ENCODE measurements around the gene LOX. TPM values are rescaled to one million over a fixed set of nuclear protein-coding genes. Genes with fewer than 3 reads are reported as not detected.

The LOX gene
- total RNA-seq, 6 experiments from 2014 or later = 0.97 to 11.8 (median 2.2) TPM

DNA sequence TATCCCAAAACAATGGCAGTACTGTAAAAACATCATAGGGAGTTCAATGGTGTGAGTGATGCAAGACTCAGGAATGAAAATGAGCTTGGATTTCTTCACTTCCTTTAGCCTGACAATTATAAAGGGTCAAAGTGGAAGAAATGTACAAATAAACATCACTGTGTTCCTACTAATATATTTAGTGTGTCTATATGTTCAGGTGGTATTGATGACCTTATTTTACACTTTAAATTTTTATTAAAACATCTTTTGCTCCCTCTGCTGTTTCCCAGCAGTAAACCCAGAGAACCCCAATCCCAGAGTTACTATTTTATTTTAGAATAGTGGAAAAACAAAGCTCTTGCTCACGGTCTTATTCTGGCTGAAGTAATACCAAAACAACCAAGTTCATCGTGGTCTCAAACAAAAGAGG, 2.0 kb downstream of the LOX start:
- Histone ChIP-seq H3K27ac (no peak overlapping the region), H3K4me3 (no peak overlapping the region), H3K36me3 (no peaks in the 10 kb centered on the region), H3K27me3 (peaks cover 0 to 6% of the 10 kb centered on the region in 2 donors), H3K4me1 (peaks cover 0 to 14% (median 0%) of the 10 kb centered on the region in 4 donors), H3K9me3 (no peaks in the 10 kb centered on the region)
- intact Hi-C loops (cut with DNase I) = no loop called here
- ATAC-seq = no peak
- no peak for DNase-seq
- whole genome bisulfite sequencing (ENCODE audit: insufficient coverage, low coverage, low lambda C conversion rate, missing lambda C conversion rate) = 41% methylated on average over 2 of the region's 2 CpGs
- TF ChIP-seq POLR2A (IDR thresholded peaks at IDR 0.05) = no peak
- TF ChIP-seq, protein P1, sequence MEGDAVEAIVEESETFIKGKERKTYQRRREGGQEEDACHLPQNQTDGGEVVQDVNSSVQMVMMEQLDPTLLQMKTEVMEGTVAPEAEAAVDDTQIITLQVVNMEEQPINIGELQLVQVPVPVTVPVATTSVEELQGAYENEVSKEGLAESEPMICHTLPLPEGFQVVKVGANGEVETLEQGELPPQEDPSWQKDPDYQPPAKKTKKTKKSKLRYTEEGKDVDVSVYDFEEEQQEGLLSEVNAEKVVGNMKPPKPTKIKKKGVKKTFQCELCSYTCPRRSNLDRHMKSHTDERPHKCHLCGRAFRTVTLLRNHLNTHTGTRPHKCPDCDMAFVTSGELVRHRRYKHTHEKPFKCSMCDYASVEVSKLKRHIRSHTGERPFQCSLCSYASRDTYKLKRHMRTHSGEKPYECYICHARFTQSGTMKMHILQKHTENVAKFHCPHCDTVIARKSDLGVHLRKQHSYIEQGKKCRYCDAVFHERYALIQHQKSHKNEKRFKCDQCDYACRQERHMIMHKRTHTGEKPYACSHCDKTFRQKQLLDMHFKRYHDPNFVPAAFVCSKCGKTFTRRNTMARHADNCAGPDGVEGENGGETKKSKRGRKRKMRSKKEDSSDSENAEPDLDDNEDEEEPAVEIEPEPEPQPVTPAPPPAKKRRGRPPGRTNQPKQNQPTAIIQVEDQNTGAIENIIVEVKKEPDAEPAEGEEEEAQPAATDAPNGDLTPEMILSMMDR (IDR thresholded peaks at IDR 0.05) = no peak

DNA sequence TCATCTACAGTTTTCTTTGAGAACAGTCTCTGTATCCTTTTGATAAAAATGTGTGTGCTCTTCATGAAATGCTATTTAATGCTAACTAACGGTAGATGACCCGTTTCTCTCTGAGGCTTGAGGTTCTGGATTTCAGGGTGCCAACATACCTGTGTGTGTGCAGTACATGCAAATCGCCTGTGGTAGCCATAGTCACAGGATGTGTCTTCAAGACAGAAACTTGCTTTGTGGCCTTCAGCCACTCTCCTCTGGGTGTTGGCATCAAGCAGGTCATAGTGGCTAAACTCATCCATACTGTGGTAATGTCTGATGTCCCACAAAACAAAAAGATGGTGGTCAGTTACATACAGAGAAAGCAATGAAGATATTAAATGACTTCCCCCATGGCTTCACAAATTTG, 4.2 kb downstream of the LOX start:
- Histone ChIP-seq H3K36me3 (no peaks in the 10 kb centered on the region), H3K27me3 (peaks cover 0 to 6% of the 10 kb centered on the region in 2 donors), H3K9me3 (no peaks in the 10 kb centered on the region), H3K27ac (no peak overlapping the region), H3K4me3 (no peak overlapping the region), H3K4me1 (peaks cover 0 to 14% (median 0%) of the 10 kb centered on the region in 4 donors)
- 59% methylated on average over 3 of the region's 3 CpGs for WGBS (ENCODE audit: insufficient coverage, low coverage, low lambda C conversion rate, missing lambda C conversion rate)
- DNase-seq (no peak), ATAC-seq (no peak)
- TF ChIP-seq, protein P1 (IDR thresholded peaks at IDR 0.05) = no peak
- TF ChIP-seq POLR2A (IDR thresholded peaks at IDR 0.05) = no peak
- intact Hi-C loops (cut with DNase I) = no loop called here

DNA sequence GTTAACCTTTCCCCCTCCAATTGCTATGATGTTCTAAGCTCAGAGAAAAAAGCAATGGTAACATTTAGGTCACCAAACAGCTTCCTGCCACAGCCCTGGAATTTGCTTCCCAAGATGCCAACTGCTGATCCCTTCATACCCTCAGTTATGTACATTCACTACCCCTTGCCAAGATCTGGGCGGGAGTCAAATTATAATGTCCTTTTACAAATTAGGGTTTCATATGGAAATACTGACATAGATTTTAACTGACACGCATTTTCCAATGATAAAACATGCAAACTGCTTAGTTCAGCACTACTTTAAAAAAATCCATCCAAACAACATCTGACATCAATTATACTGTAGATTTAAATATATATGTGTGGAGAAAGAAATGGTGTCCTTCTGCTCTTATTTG, 5.0 kb downstream of the LOX start:
- Histone ChIP-seq H3K4me3 (no peak overlapping the region), H3K4me1 (peaks cover 0 to 13% (median 0%) of the 10 kb centered on the region in 4 donors), H3K9me3 (no peaks in the 10 kb centered on the region), H3K27me3 (peaks cover 0 to 6% of the 10 kb centered on the region in 2 donors), H3K27ac (no peak overlapping the region), H3K36me3 (no peaks in the 10 kb centered on the region)
- ATAC-seq = no peak
- TF ChIP-seq, protein P1 (IDR thresholded peaks at IDR 0.05) = no peak
- no peak for TF ChIP-seq POLR2A (IDR thresholded peaks at IDR 0.05)
- intact Hi-C loops (cut with DNase I) = no loop called here
- no peak for DNase-seq
- WGBS (ENCODE audit: insufficient coverage, low coverage, low lambda C conversion rate, missing lambda C conversion rate) = 96% methylated on average over 2 of the region's 2 CpGs

- intact Hi-C loops (cut with DNase I) = no loop called here
- H3K4me3 ChIP-seq = no peak overlapping the region
- H3K4me1 ChIP-seq = no peaks in the 10 kb centered on the region
- H3K27me3 ChIP-seq = no peaks in the 10 kb centered on the region
- no peak for DNase-seq
- no peaks in the 10 kb centered on the region for H3K36me3 ChIP-seq
- no peak for TF ChIP-seq POLR2A (IDR thresholded peaks at IDR 0.05)
- TF ChIP-seq, protein P1 (IDR thresholded peaks at IDR 0.05) = no peak
- ATAC-seq = no peak
- H3K9me3 ChIP-seq = no peaks in the 10 kb centered on the region
- no peak overlapping the region for H3K27ac ChIP-seq
- WGBS (ENCODE audit: insufficient coverage, low coverage, low lambda C conversion rate, missing lambda C conversion rate) = 47% methylated on average over 1 of the region's 1 CpG
Observed at GRCh38 chr5:122067390-122067789, 10.7 kb downstream of the LOX start.

DNA sequence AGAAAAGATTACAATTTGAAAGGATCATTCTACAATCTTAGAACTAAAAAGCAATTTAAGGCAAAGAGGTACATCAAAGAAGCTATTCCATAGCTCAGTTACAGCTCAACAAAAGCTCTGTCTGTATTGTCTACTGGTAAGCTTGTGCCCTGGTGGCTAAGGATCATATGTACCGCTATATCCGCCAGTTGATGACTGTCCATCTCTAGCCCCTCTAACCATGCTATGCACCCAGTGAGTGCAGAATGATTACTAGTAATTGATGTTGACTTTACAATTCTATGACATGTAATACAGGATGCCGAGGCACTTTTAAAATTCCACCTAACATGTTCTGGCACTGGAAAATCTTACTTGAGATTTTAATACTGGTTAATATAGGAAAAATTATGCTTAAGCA, 13.1 kb downstream of the LOX start:
- TF ChIP-seq POLR2A (IDR thresholded peaks at IDR 0.05) = no peak
- TF ChIP-seq, protein P1 (IDR thresholded peaks at IDR 0.05) = no peak
- DNase-seq = no peak
- 100% methylated on average over 3 of the region's 3 CpGs for WGBS (ENCODE audit: insufficient coverage, low coverage, low lambda C conversion rate, missing lambda C conversion rate)
- Histone ChIP-seq H3K27ac (no peak overlapping the region), H3K27me3 (no peaks in the 10 kb centered on the region), H3K36me3 (no peaks in the 10 kb centered on the region), H3K4me1 (no peaks in the 10 kb centered on the region), H3K4me3 (no peak overlapping the region), H3K9me3 (no peaks in the 10 kb centered on the region)
- intact Hi-C loops (cut with DNase I) = no loop called here
- ATAC-seq = no peak
